Measurements from ENCODE around the gene ITPRIPL2. TPM values are rescaled to one million over a fixed set of nuclear protein-coding genes. Genes with fewer than 3 reads are reported as not detected.
A peak's percentile ranks its signal among the peaks of the same experiment; 100 is the strongest.

The ITPRIPL2 gene
- total RNA-seq, 4 donors from 2014 or later = 57.3 to 61.0 (median 58.1) TPM

GRCh38 chr16:19110537-19111360 is 3.0 kb upstream of the ITPRIPL2 start:
- intact Hi-C loops (cut with DNase I; ENCODE audit: low total_unique reads) = no loop called here
- WGBS, 2 donors = 68 to 75% methylated on average over 4 of the region's 4 CpGs
- TF ChIP-seq CTCF (IDR thresholded peaks at IDR 0.05) = no peak
- no peak for TF ChIP-seq POLR2A (IDR thresholded peaks at IDR 0.05)
- no peak overlapping the region for H3K4me3 ChIP-seq (ENCODE audit: low read depth, poor library complexity, severe bottlenecking)
- no peak for DNase-seq (ENCODE audit: low spot score in 2 of 2)

GRCh38 chr16:19112099-19112407 is 1.7 kb upstream of the ITPRIPL2 start:
- no peak overlapping the region for H3K4me3 ChIP-seq (ENCODE audit: low read depth, poor library complexity, severe bottlenecking)
- TF ChIP-seq CTCF (IDR thresholded peaks at IDR 0.05) = no peak
- TF ChIP-seq POLR2A (IDR thresholded peaks at IDR 0.05) = no peak
- intact Hi-C loops (cut with DNase I; ENCODE audit: low total_unique reads) = no loop called here
- 72 to 75% methylated on average over 2 of the region's 2 CpGs for WGBS, 2 donors
- DNase-seq (ENCODE audit: low spot score in 2 of 2) = no peak

- peak; percentile 65 to 93 for DNase-seq (ENCODE audit: low spot score in 2 of 2)
- TF ChIP-seq CTCF (IDR thresholded peaks at IDR 0.05) = no peak
- no peak for TF ChIP-seq POLR2A (IDR thresholded peaks at IDR 0.05)
- peak overlapping the region; percentile 42 for H3K4me3 ChIP-seq (ENCODE audit: low read depth, poor library complexity, severe bottlenecking)
- 4 to 8% methylated on average over 22 to 58 of the region's 80 CpGs for WGBS, 2 donors
- intact Hi-C loops (cut with DNase I; ENCODE audit: low total_unique reads) = no loop called here
Observed at GRCh38 chr16:19114359-19115147, 789 bp downstream of the ITPRIPL2 start.

GRCh38 chr16:19115148-19116021 is 1.6 kb downstream of the ITPRIPL2 start:
- WGBS, 2 donors = 48 to 69% methylated on average over 32 to 45 of the region's 50 CpGs
- TF ChIP-seq CTCF (IDR thresholded peaks at IDR 0.05) (no peak), POLR2A (IDR thresholded peaks at IDR 0.05) (no peak)
- intact Hi-C loops (cut with DNase I; ENCODE audit: low total_unique reads) = no loop called here
- H3K4me3 ChIP-seq (ENCODE audit: low read depth, poor library complexity, severe bottlenecking) = peak overlapping the region; percentile 42
- DNase-seq (ENCODE audit: low spot score in 2 of 2) = no peak

GRCh38 chr16:19116711-19117449 is 3.1 kb downstream of the ITPRIPL2 start:
- no peak overlapping the region for H3K4me3 ChIP-seq (ENCODE audit: low read depth, poor library complexity, severe bottlenecking)
- no peak for DNase-seq (ENCODE audit: low spot score in 2 of 2)
- no peak for TF ChIP-seq POLR2A (IDR thresholded peaks at IDR 0.05)
- TF ChIP-seq CTCF (IDR thresholded peaks at IDR 0.05) = no peak
- intact Hi-C loops (cut with DNase I; ENCODE audit: low total_unique reads) = no loop called here
- WGBS, 2 donors = 37 to 46% methylated on average over 6 of the region's 6 CpGs
